ENCODE measurements around the gene TFF1.

The TFF1 gene

GRCh38 chr21:42361286-42361685 is 5.0 kb downstream of the TFF1 start:
- no peak for DNase-seq

- DNase-seq = no peak
These were observed 6.0 kb downstream of the TFF1 start for GRCh38 chr21:42360317-42360716.

DNA sequence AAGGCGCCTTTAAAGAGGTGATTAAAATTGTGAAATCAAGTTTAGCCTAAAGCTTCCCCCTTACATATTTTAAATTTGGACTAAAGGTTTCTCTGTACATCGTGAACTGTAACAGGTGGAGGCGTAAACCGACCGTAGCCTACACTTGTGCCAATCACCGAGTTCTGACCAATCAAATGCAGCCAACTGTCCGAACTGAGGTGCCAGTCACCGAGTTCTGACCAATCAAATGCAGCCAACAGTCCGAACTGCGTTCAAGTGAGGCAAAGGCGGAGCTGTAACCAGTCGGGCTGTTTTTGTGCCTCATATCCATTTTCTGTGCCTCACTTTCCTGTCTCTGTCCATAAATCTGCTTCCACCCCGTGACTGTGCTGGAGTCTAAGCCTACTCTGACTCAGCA is 7.4 kb downstream of the TFF1 start:
- no peak for DNase-seq

GRCh38 chr21:42358261-42358660 is 8.1 kb downstream of the TFF1 start:
- no peak for DNase-seq

GRCh38 chr21:42357307-42357706 is 9.0 kb downstream of the TFF1 start:
- DNase-seq = no peak

GRCh38 chr21:42356650-42357049 is 9.7 kb downstream of the TFF1 start:
- DNase-seq = no peak

- DNase-seq = no peak
These were observed 10.3 kb downstream of the TFF1 start for GRCh38 chr21:42356046-42356445.

DNA sequence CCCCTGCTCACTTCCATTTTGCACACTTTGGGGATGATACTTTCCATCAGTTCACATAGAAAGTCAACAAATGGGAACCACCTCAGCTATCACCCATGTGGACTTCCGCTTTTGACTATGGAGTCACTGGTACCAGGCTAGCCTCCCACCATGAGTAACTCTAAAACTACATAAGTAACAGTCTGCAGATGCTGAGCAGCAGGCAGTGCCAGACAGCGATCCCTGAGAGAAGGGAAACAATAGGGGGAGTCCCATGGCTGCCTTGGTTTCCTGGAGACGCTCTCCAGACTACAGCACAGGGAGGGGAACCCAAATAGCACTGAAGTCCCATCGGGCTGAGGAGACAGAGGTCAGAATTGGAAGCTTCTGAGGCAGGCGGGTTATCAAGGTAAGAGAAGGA is 12.7 kb downstream of the TFF1 start:
- DNase-seq = no peak

GRCh38 chr21:42352441-42353095 is 13.8 kb downstream of the TFF1 start:
- no peak for DNase-seq

- DNase-seq = no peak
These were observed 14.5 kb downstream of the TFF1 start for GRCh38 chr21:42351626-42352440.

- DNase-seq = no peak
These were observed 15.4 kb downstream of the TFF1 start, which contains the start of gene TFF2 for GRCh38 chr21:42350927-42351426. TSS of gene TFF2 (minus strand) at chr21:42350994. CDS start at chr21:42350957, 37 bp downstream.

DNA sequence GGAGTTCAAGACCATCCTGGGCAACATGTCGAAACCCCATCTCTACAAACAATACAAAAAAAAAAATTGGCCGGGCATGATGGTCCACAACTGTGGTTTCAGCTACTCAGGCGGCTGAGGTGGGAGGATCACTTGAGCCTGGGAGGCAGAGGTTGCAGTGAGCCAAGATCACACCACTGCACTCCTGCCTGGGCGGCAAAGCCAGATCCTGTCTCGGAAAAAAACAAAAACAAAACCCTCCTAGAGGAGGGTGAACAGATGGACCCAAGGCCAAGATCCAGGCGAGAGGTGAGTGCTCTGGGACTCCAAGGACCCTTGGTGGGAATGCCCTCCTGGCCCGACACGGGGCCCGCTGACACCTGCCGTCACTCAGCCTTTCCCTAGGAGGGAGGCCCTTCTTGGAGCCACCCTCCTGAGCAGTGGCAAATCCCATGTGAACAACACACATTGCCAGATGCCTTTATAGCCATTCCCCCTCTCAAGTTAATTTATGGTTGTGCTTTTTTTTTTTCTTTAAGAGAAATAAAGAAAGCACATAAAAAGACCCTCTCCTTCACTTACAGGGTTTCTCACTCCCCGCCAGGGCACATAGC is 15.9 kb downstream of the TFF1 start:
- DNase-seq = no peak

DNA sequence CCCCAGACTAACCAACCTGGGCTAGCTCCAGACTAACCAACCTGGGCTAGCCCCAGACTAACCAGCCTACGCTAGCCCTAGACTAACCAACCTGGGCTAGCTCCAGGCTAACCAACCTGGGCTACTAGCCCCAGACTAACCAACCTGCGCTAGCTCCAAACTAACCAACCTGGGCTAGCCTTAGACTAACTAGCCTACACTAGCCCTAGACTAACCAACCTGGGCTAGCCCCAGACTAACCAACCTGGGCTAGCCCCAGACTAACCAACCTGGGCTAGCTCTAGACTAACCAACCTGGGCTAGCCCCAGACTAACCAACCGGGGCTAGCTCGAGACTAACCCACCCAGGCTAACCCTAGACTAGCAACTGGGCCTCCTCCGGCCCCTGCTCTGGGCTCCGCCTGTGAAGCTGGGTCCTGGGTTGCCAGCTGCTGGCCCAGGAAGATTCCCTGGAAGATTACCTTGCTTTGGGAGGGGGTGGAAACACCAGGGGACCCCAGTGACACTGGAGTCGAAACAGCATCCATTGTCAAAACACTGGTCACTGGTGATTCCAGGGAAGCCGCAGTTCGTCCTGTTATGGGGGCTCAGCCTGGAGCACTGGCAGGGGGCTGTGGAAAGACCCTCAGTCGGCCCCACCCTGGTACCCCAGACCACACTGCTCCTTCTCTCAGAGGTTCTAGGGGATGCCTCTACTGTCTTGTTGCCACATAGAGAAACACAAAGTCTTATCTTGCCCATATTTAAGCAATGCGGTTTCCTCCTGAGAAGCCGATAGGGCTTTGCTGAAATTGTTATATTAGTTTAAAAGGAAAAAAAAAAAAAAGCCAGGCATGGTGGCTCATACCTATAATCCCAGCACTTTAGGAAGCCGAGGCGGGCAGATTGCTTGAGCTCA is 16.7 kb downstream of the TFF1 start:
- DNase-seq = no peak

- DNase-seq = no peak
These were observed 17.6 kb downstream of the TFF1 start for GRCh38 chr21:42348762-42349161.

DNA sequence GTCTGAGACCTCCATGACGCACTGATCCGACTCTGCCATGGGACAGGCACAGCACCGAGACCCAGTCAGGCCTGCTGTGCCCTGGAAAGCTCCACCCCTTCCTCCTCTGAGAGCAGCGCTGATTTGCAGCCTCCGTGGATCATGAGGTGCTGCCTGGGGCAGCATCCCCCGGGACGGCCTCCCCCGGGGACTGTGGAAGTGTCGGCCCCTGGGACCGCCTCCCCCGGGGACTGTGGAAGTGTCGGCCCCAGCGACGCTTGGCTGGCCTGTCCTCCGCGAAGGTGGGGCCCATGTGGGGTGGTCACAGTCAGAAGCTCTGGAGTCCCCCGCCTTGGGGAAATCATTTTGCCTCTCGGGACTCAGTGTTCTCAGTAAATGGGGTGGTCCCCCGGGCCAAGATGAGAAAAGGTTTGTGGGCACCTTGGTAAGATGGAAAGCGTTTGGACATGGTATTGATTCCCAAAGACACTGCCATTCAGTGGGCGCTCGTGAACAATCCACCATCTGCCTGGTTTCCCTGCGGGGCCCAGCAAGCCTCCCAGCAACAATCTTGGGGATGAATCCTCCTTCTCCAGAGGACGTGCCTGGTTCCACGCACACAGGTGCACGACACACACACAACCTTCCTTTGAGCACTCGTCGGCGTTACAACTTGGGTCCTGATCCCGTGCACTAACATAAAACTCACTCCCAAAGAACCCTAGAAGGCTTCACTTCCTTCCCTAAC is 18.6 kb downstream of the TFF1 start:
- no peak for DNase-seq

GRCh38 chr21:42346866-42347600 is 19.3 kb downstream of the TFF1 start:
- DNase-seq = no peak

DNA sequence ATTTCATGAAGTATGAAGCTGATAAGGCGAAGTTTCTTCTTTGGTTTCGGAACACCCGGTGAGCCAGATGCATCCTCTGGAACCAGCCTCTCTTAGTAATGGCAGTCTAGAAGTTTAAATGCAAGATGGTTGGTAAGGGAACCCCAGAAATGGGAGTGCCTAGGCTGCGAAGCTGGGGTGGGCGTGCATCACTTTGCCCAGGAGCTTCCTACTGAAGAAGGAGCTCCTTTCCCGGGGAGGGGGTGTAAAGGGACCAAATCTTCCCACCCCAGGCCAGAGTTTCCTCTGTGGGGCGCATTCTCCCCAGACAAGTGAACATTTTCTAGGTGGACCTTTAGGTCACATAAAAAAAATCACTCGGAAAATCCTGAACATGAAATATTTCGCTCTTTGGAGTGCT is 19.9 kb downstream of the TFF1 start:
- no peak for DNase-seq

- no peak for DNase-seq
These were observed 21.7 kb downstream of the TFF1 start for GRCh38 chr21:42344631-42345030.

- DNase-seq = no peak
These were observed 22.3 kb downstream of the TFF1 start for GRCh38 chr21:42343963-42344510.

- DNase-seq = no peak
These were observed 22.8 kb downstream of the TFF1 start for GRCh38 chr21:42343556-42343955.

- DNase-seq = no peak
These were observed 23.2 kb downstream of the TFF1 start for GRCh38 chr21:42343101-42343500.
